PFSK-1 (cell line): Measurements from ENCODE around the gene CIDEC.

Source experiments
- FOXP2 ChIP-seq: optimal IDR thresholded peaks from 2 replicates; pipeline ENCODE3; 2011; ENCODE audit warnings: borderline replicate concordance, control low read depth, inconsistent platforms; ENCODE audit not compliant: insufficient read depth; ENCODE audit errors: extremely low read length, extremely low read depth
- POLR2AphosphoS5 ChIP-seq: IDR thresholded peaks from 2 replicates; pipeline ENCODE4 v1.6.1; 2012; ENCODE audit warnings: low read depth, mild to moderate bottlenecking, control low read depth, low read length, moderate library complexity
- SIN3A ChIP-seq: IDR thresholded peaks from 2 replicates; pipeline ENCODE4 v1.6.1; 2012; ENCODE audit warnings: mild to moderate bottlenecking, low read length, moderate library complexity, borderline replicate concordance; ENCODE audit not compliant: insufficient read depth
- TAF1 ChIP-seq: IDR thresholded peaks from 2 replicates; pipeline ENCODE4 v1.6.1; 2012; ENCODE audit warnings: low read length, control low read depth, borderline replicate concordance; ENCODE audit not compliant: insufficient read depth
- TF ChIP-seq, protein P1 (sequence below), 2 experiments: IDR thresholded peaks; 2 replicates each; pipeline versions ENCODE4 v1.6.1 to v1.8.0; 2011 to 2012; ENCODE audit warnings: low read depth in 2 of 2, low read length in 2 of 2, control low read depth in 1 of 2, inconsistent platforms in 1 of 2, mild to moderate bottlenecking in 1 of 2, moderate library complexity in 1 of 2; ENCODE audit not compliant: insufficient read depth in 1 of 2

The CIDEC gene

GRCh38 chr3:9820946-9821345, 59.1 kb downstream of the CIDEC start:
- no peak for TF ChIP-seq FOXP2
- TF ChIP-seq, protein P1, sequence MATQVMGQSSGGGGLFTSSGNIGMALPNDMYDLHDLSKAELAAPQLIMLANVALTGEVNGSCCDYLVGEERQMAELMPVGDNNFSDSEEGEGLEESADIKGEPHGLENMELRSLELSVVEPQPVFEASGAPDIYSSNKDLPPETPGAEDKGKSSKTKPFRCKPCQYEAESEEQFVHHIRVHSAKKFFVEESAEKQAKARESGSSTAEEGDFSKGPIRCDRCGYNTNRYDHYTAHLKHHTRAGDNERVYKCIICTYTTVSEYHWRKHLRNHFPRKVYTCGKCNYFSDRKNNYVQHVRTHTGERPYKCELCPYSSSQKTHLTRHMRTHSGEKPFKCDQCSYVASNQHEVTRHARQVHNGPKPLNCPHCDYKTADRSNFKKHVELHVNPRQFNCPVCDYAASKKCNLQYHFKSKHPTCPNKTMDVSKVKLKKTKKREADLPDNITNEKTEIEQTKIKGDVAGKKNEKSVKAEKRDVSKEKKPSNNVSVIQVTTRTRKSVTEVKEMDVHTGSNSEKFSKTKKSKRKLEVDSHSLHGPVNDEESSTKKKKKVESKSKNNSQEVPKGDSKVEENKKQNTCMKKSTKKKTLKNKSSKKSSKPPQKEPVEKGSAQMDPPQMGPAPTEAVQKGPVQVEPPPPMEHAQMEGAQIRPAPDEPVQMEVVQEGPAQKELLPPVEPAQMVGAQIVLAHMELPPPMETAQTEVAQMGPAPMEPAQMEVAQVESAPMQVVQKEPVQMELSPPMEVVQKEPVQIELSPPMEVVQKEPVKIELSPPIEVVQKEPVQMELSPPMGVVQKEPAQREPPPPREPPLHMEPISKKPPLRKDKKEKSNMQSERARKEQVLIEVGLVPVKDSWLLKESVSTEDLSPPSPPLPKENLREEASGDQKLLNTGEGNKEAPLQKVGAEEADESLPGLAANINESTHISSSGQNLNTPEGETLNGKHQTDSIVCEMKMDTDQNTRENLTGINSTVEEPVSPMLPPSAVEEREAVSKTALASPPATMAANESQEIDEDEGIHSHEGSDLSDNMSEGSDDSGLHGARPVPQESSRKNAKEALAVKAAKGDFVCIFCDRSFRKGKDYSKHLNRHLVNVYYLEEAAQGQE (IDR thresholded peaks at IDR 0.05; ENCODE audit: insufficient read depth in 1 of 2, low read depth in 2 of 2, low read length in 2 of 2), result no peak
- TF ChIP-seq POLR2AphosphoS5, result no peak
- TF ChIP-seq TAF1, result no peak
- no peak for TF ChIP-seq SIN3A

GRCh38 chr3:9820543-9820942, 59.5 kb downstream of the CIDEC start:
- TF ChIP-seq FOXP2 (no peak), POLR2AphosphoS5 (no peak), SIN3A (no peak), TAF1 (no peak)
- TF ChIP-seq, protein P1 (IDR thresholded peaks at IDR 0.05; ENCODE audit: insufficient read depth in 1 of 2, low read depth in 2 of 2, low read length in 2 of 2), result no peak

- TF ChIP-seq TAF1 (no peak), FOXP2 (no peak), POLR2AphosphoS5 (no peak), SIN3A (no peak)
- TF ChIP-seq, protein P1 (IDR thresholded peaks at IDR 0.05; ENCODE audit: insufficient read depth in 1 of 2, low read depth in 2 of 2, low read length in 2 of 2), result no peak
These were observed 61.3 kb downstream of the CIDEC start for GRCh38 chr3:9818666-9819335.

GRCh38 chr3:9817436-9817835, 62.6 kb downstream of the CIDEC start:
- no peak for TF ChIP-seq TAF1
- TF ChIP-seq SIN3A, result no peak
- no peak for TF ChIP-seq POLR2AphosphoS5
- TF ChIP-seq, protein P1 (IDR thresholded peaks at IDR 0.05; ENCODE audit: insufficient read depth in 1 of 2, low read depth in 2 of 2, low read length in 2 of 2), result no peak
- no peak for TF ChIP-seq FOXP2
